ENCODE measurements around the gene UNC5A. TPM values are rescaled to one million over a fixed set of nuclear protein-coding genes. Genes with fewer than 3 reads are reported as not detected.

Gene UNC5A
- total and polyA plus RNA-seq, 2 of the 8 experiments (the other 6 are each of a cell fraction or from before 2014, with no cell fraction given): 4.0 to 7.6 TPM

GRCh38 chr5:176809544-176810080 lies 747 bp upstream of the UNC5A start:
- Histone ChIP-seq H4K20me1 (replicated peaks in 1 of 2; ENCODE audit: control insufficient read depth in 1 of 2, insufficient read depth in 2 of 2, low read length in 2 of 2) (peaks cover 2 to 13% of the 10 kb centered on the region in 2 experiments), H2BK20ac (ENCODE audit: low read length) (no peak overlapping the region), H3K56ac (replicated peaks; ENCODE audit: insufficient read length, low read depth, low read length) (peak overlapping the region; percentile 25), H3K23ac (ENCODE audit: insufficient read length) (no peak overlapping the region), H3K4me2 (ENCODE audit: insufficient read depth in 1 of 2, low read depth in 2 of 2, low read length in 2 of 2) (peak overlapping the region; percentile 78 to 90), H2AK5ac (ENCODE audit: low read depth, low read length) (no peak overlapping the region), H3K36me3 (ENCODE audit: control insufficient read depth in 2 of 4, insufficient read depth in 4 of 4, low read length in 3 of 4) (no peaks in the 10 kb centered on the region), H3K9ac (replicated peaks in 1 of 4; ENCODE audit: extremely low read depth in 1 of 4, low read depth in 3 of 4, low read length in 3 of 4) (no peak overlapping the region), H3K9me3 (ENCODE audit: insufficient read depth in 2 of 2, low read depth in 1 of 2, low read length in 1 of 2) (no peaks in the 10 kb centered on the region), H2AFZ (ENCODE audit: low read length) (no peak overlapping the region), H4K91ac (replicated peaks; ENCODE audit: insufficient read length, low read length) (no peak overlapping the region), H3K79me1 (ENCODE audit: low read depth, low read length) (no peaks in the 10 kb centered on the region; the same call in 1 of the 2 replicates), H3K18ac (ENCODE audit: extremely low read depth, low read length) (no peak overlapping the region; the same call in 1 of the 2 replicates), H4K5ac (ENCODE audit: insufficient read length, low read depth, low read length) (no peak overlapping the region), H2BK12ac (ENCODE audit: low read depth, low read length) (no peak overlapping the region), H2BK15ac (ENCODE audit: low read length) (no peak overlapping the region), H3K27me3 (replicated peaks in 1 of 4; ENCODE audit: control insufficient read depth in 3 of 4, extremely low read depth in 1 of 4, insufficient read depth in 3 of 4, low read length in 3 of 4) (peaks cover 14 to 45% (median 42%) of the 10 kb centered on the region in 4 experiments), H3K23me2 (ENCODE audit: low read depth, low read length) (peaks cover 14% of the 10 kb centered on the region; the same call in 1 of the 2 replicates), H4K8ac (ENCODE audit: extremely low read depth, insufficient read depth, low read length) (no peak overlapping the region), H2BK120ac (replicated peaks; ENCODE audit: low read depth, low read length) (no peak overlapping the region), H3K27ac (ENCODE audit: low read depth, low read length) (no peak overlapping the region), H3K4ac (replicated peaks; ENCODE audit: insufficient read length, low read depth, low read length) (no peak overlapping the region), H2BK5ac (ENCODE audit: low read depth, low read length) (no peak overlapping the region), H3K4me1 (replicated peaks in 1 of 4; ENCODE audit: control insufficient read depth in 3 of 4, insufficient read depth in 4 of 4, low read length in 3 of 4) (peaks cover 0 to 32% (median 11%) of the 10 kb centered on the region in 4 experiments; a peak in 6 of 7 replicates), H3K14ac (ENCODE audit: insufficient read length) (no peak overlapping the region), H3K4me3 (ENCODE audit: extremely low read depth in 1 of 4, insufficient read depth in 2 of 4, low read depth in 3 of 4, low read length in 4 of 4) (peak overlapping the region; percentile 30 to 75 (median 62)), H3K79me2 (ENCODE audit: control insufficient read depth in 1 of 2, insufficient read depth in 2 of 2, low read length in 2 of 2) (no peaks in the 10 kb centered on the region)
- ChIA-PET CTCF (ENCODE audit: partially characterized antibody) (interaction anchor here (0.5 to 1.6 kb wide), 15 partner anchors 12 to 1474 kb away, joined by 3 to 6 read pairs (median 3); no protein-coding TSS in a partner anchor), POLR2A (ENCODE audit: partially characterized antibody) (interaction anchor here (0.7 to 1.2 kb wide), 3 partner anchors 18 to 272 kb away, joined by 3 read pairs; partner anchors contain the start of gene RNF44)
- WGBS, 2 experiments (ENCODE audit: extremely low coverage in 1 of 2, insufficient coverage in 1 of 2, insufficient read length in 1 of 2, insufficient replicate concordance in 2 of 2, low coverage in 1 of 2, low lambda C conversion rate in 2 of 2, missing lambda C conversion rate in 1 of 2): 1% methylated on average over 36 of the region's 48 CpGs; no CpG with 5 or more reads in 1 of the 2 experiments
- FAIRE-seq (no peak), DNase-seq (ENCODE audit: low read depth in 1 of 2, low spot score in 2 of 2) (peak in 1 of 2 experiments; percentile 67)
- no peak for TF ChIP-seq SP4 (IDR thresholded peaks at IDR 0.05; ENCODE audit: low read length)
- TF ChIP-seq SIN3A (conservative IDR thresholded peaks at IDR 0.05 in 1 of 2, IDR thresholded peaks at IDR 0.05 in 1 of 2; ENCODE audit: low read depth in 1 of 2, low read length in 2 of 2): 0 out of 4 replicates have a peak, but pooled peaks of 1 of the 2 experiments have one; percentile 29
- no peak for TF ChIP-seq CREB1 (IDR thresholded peaks at IDR 0.05)
- no peak for TF ChIP-seq RXRA (IDR thresholded peaks at IDR 0.05; ENCODE audit: insufficient read depth, low read depth, low read length)
- TF ChIP-seq HDAC2 (IDR thresholded peaks at IDR 0.05; ENCODE audit: borderline replicate concordance in 1 of 2, low read depth in 2 of 2, low read length in 2 of 2): 0 out of 4 replicates have a peak, but pooled peaks of 1 of the 2 experiments have one; percentile 43
- TF ChIP-seq EZH2 (IDR thresholded peaks at IDR 0.05; ENCODE audit: low read depth, low read length, severe bottlenecking): peak; percentile 68
- TF ChIP-seq NANOG (IDR thresholded peaks at IDR 0.05; ENCODE audit: insufficient read depth, low read depth, low read length, poor library complexity, severe bottlenecking): no peak
- 0 out of 2 replicates have a peak, but pooled peaks have one; percentile 13 for TF ChIP-seq GABPA (IDR thresholded peaks at IDR 0.05; ENCODE audit: borderline replicate concordance, insufficient read depth, low read length)
- peak; percentile 65; the same call in 1 of the 2 replicates for TF ChIP-seq SUZ12 (IDR thresholded peaks at IDR 0.05; ENCODE audit: low read length)

All from H1 (cell line).